Measurements from ENCODE around the gene AXIN2.

DNA sequence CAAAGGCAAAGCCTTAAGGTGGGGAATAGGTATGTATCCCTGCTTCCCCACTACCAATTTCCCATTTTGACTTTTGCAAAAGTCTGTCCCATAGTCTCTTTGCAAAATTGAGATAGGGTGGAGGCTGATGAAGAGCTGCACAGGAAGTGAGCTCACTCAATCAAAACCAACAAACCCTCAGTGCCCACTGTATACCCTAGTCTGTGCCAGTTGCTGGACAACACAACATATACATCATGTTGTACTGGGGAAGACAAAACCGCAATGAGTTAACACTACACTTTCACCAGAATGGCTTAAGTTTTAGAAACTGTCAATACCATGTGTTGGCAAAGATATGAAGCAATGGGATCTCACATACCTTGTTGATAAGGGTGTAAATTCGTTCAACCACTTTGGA lies 40.4 kb upstream of the AXIN2 start:
- TF ChIP-seq SIN3A (IDR thresholded peaks at IDR 0.05; ENCODE audit: low read depth, low read length) (no peak), POLR2A (IDR thresholded peaks at IDR 0.05; ENCODE audit: low read depth, low read length) (no peak), NR2C2 (IDR thresholded peaks at IDR 0.05; ENCODE audit: borderline replicate concordance, control insufficient read depth, insufficient read length, low read depth) (no peak), SREBF1 (IDR thresholded peaks at IDR 0.05; ENCODE audit: low read length) (no peak), CBX3 (IDR thresholded peaks at IDR 0.05; ENCODE audit: borderline replicate concordance, low read depth) (no peak), TCF3 (IDR thresholded peaks at IDR 0.05; ENCODE audit: borderline replicate concordance, insufficient read depth, low read depth, low read length) (no peak), ETV6 (conservative IDR thresholded peaks at IDR 0.05 in 1 of 2, IDR thresholded peaks at IDR 0.05 in 1 of 2; ENCODE audit: borderline replicate concordance in 1 of 2, low read depth in 1 of 2) (no peak), TCF12 (IDR thresholded peaks at IDR 0.05; ENCODE audit: low read depth, low read length) (no peak), RELA (IDR thresholded peaks at IDR 0.05; ENCODE audit: borderline replicate concordance, partially characterized antibody) (no peak), ZNF217 (IDR thresholded peaks at IDR 0.05) (no peak)
- TF ChIP-seq, protein P1, sequence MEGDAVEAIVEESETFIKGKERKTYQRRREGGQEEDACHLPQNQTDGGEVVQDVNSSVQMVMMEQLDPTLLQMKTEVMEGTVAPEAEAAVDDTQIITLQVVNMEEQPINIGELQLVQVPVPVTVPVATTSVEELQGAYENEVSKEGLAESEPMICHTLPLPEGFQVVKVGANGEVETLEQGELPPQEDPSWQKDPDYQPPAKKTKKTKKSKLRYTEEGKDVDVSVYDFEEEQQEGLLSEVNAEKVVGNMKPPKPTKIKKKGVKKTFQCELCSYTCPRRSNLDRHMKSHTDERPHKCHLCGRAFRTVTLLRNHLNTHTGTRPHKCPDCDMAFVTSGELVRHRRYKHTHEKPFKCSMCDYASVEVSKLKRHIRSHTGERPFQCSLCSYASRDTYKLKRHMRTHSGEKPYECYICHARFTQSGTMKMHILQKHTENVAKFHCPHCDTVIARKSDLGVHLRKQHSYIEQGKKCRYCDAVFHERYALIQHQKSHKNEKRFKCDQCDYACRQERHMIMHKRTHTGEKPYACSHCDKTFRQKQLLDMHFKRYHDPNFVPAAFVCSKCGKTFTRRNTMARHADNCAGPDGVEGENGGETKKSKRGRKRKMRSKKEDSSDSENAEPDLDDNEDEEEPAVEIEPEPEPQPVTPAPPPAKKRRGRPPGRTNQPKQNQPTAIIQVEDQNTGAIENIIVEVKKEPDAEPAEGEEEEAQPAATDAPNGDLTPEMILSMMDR (IDR thresholded peaks at IDR 0.05 in 2 of 3, conservative IDR thresholded peaks at IDR 0.05 in 1 of 3; ENCODE audit: control insufficient read depth in 2 of 3, extremely low read depth in 1 of 3, insufficient read depth in 1 of 3, low read depth in 3 of 3, low read length in 3 of 3): no peak
